ENCODE measurements around the gene SF3B3.

DNA sequence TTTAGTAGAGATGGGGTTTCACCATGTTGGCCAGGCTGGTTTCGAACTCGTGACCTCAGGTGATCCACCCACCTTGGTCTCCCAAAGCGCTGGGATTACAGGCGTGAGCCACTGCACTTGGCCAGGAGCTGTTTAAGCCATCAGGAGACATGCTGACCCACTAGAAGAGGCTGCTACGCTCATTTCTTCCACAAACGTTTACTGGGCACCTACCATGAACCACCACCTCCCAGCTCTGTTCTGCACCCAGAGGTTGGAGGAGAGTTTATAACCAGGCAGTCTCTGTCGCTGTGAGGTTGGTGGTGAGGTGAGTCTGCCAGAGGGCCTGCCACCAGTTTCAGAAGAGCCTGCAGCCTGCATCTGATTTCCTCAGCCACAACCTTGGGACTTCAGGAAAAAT, 51.8 kb downstream of the SF3B3 start:
- TF ChIP-seq EZH2 (IDR thresholded peaks at IDR 0.05) = no peak
- TF ChIP-seq, protein P1, sequence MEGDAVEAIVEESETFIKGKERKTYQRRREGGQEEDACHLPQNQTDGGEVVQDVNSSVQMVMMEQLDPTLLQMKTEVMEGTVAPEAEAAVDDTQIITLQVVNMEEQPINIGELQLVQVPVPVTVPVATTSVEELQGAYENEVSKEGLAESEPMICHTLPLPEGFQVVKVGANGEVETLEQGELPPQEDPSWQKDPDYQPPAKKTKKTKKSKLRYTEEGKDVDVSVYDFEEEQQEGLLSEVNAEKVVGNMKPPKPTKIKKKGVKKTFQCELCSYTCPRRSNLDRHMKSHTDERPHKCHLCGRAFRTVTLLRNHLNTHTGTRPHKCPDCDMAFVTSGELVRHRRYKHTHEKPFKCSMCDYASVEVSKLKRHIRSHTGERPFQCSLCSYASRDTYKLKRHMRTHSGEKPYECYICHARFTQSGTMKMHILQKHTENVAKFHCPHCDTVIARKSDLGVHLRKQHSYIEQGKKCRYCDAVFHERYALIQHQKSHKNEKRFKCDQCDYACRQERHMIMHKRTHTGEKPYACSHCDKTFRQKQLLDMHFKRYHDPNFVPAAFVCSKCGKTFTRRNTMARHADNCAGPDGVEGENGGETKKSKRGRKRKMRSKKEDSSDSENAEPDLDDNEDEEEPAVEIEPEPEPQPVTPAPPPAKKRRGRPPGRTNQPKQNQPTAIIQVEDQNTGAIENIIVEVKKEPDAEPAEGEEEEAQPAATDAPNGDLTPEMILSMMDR (IDR thresholded peaks at IDR 0.05) = no peak
